PC-9 (cell line): ENCODE results near the gene PHLPP1.

Experiments
- EZH2 ChIP-seq: fragments of 200-600 bp; sonication (generic); IDR thresholded peaks from 2 replicates; pipeline ENCODE4 v1.8.0; 2017; ENCODE audit warnings: antibody characterized with exemption, low read depth
- TF ChIP-seq, protein P1 (sequence below): fragments of 200-600 bp; sonication (generic); conservative IDR thresholded peaks from 2 replicates; pipeline ENCODE4 v1.6.1; 2017; ENCODE audit warnings: mixed run types, antibody characterized with exemption, mild to moderate bottlenecking, moderate library complexity

DNA sequence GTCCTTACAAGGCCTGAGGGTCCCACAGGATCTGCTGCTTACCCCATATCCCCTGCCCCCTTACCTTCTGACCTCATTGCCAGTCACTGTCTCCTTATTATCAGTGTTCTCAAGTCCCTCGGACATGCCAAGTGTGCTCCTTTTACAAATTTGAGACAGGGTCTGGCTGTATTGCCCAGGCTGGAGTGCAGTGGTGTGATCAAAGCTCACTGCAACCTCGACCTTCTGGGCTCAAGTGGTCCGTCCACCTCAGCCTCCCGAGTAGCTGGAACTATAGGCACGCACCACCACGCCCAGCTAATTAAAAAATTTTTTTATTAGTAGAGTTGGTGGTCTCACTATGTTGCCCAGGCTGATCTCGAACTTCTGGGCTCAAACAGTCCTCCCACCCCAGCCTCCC is 141.0 kb downstream of the PHLPP1 start:
- TF ChIP-seq, protein P1, sequence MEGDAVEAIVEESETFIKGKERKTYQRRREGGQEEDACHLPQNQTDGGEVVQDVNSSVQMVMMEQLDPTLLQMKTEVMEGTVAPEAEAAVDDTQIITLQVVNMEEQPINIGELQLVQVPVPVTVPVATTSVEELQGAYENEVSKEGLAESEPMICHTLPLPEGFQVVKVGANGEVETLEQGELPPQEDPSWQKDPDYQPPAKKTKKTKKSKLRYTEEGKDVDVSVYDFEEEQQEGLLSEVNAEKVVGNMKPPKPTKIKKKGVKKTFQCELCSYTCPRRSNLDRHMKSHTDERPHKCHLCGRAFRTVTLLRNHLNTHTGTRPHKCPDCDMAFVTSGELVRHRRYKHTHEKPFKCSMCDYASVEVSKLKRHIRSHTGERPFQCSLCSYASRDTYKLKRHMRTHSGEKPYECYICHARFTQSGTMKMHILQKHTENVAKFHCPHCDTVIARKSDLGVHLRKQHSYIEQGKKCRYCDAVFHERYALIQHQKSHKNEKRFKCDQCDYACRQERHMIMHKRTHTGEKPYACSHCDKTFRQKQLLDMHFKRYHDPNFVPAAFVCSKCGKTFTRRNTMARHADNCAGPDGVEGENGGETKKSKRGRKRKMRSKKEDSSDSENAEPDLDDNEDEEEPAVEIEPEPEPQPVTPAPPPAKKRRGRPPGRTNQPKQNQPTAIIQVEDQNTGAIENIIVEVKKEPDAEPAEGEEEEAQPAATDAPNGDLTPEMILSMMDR = no peak
- TF ChIP-seq EZH2 = no peak
